GM12891 (cell line): Measurements from ENCODE around the gene EXOC4.

ENCODE experiments used
- POLR2AphosphoS5 ChIP-seq: IDR thresholded peaks from 2 replicates; pipeline ENCODE4 v1.6.1; 2011; ENCODE audit warnings: low read depth, low read length, control low read depth
- SPI1 ChIP-seq: IDR thresholded peaks from 2 replicates; pipeline ENCODE4 v1.6.1; 2011; ENCODE audit warnings: low read depth, low read length, control low read depth

DNA sequence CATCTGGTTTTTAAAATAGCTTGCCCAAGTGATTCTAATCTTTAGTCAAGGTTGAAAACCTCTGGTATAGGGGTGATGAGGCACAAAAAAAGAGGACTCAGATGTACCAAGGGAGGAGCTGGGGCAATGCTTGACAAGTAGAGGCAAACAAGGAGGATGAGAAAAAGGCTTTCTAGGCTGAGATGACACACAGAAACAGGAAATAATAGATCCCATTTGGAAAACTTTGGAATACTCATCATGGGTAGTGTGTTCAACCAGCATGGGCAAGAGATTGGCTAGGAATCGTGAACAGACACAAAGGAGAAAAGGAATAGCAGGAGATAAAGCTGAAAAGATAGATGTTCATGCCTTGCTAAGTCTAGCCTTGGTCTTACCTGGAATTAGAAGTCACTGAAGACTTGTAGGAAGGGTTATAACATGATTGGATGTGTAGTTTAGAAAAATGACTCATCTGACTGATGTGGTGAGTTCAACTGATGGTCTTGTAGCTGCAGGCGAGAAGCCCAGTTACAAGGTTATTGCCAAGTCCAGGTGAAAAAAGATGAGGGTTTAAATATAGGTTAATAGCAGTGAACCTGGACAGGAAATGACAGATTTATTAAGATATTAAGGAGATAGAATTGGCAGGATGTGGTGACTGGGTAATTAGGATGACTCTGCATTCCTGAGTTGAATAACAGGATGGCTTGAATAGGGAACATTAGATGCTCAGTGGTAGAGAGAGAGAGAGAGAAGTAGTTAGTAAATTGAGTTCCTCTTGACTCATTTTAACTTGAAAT, 660.2 kb downstream of the EXOC4 start:
- TF ChIP-seq POLR2AphosphoS5 (no peak), SPI1 (no peak)
